Memory B cell (primary cell): Measurements from ENCODE around the gene RTEL1.

ENCODE experiments used
- ATAC-seq: fragments of 150-1000 bp; cut with Tn5 transposase; 2 replicates; pipeline ENCODE4 v1.10.0; 2021; ENCODE audit warnings: low read depth, mild to moderate bottlenecking, moderate library complexity
- DNase-seq, 2 donors: peaks; one replicate each; pipeline ENCODE4 v3.0.0; 2022; ENCODE audit warnings: low spot score in 2 of 2
- H3K27ac Mint-ChIP-seq: one replicate; pipeline ENCODE4 v1.8.0; 2022; ENCODE audit warnings: mild to moderate bottlenecking, moderate library complexity, mixed read lengths
- H3K27me3 Mint-ChIP-seq: one replicate; pipeline ENCODE4 v1.8.0; 2022; ENCODE audit warnings: mixed read lengths
- H3K36me3 Mint-ChIP-seq: one replicate; pipeline ENCODE4 v1.8.0; 2022; ENCODE audit warnings: mild to moderate bottlenecking, mixed read lengths
- H3K4me1 Mint-ChIP-seq: one replicate; pipeline ENCODE4 v1.8.0; 2022; ENCODE audit warnings: mixed read lengths
- H3K4me3 Mint-ChIP-seq: one replicate; pipeline ENCODE4 v1.8.0; 2022; ENCODE audit warnings: mild to moderate bottlenecking, moderate library complexity, mixed read lengths
- H3K9me3 Mint-ChIP-seq: one replicate; pipeline ENCODE4 v1.8.0; 2022; ENCODE audit warnings: mixed read lengths

Gene RTEL1

GRCh38 chr20:63689046-63690002, 31.2 kb downstream of the RTEL1 start:
- Mint-ChIP-seq H3K4me3 (no peak overlapping the region), H3K9me3 (no peaks in the 10 kb centered on the region), H3K4me1 (peaks cover 7% of the 10 kb centered on the region), H3K36me3 (peaks cover 3% of the 10 kb centered on the region), H3K27me3 (no peaks in the 10 kb centered on the region), H3K27ac (no peak overlapping the region)
- ATAC-seq (no peak), DNase-seq (no peak)

- Mint-ChIP-seq H3K4me3 (no peak overlapping the region), H3K4me1 (peaks cover 7% of the 10 kb centered on the region), H3K27ac (no peak overlapping the region), H3K9me3 (no peaks in the 10 kb centered on the region), H3K36me3 (peaks cover 3% of the 10 kb centered on the region), H3K27me3 (no peaks in the 10 kb centered on the region)
- ATAC-seq (no peak), DNase-seq (no peak)
Observed at GRCh38 chr20:63690003-63690897, 32.1 kb downstream of the RTEL1 start.

- peaks cover 8% of the 10 kb centered on the region for H3K4me1 Mint-ChIP-seq
- peak; percentile 47 for ATAC-seq
- H3K36me3 Mint-ChIP-seq = peaks cover 3% of the 10 kb centered on the region
- no peaks in the 10 kb centered on the region for H3K27me3 Mint-ChIP-seq
- H3K4me3 Mint-ChIP-seq = no peak overlapping the region
- no peaks in the 10 kb centered on the region for H3K9me3 Mint-ChIP-seq
- peak overlapping the region; percentile 77 for H3K27ac Mint-ChIP-seq
- DNase-seq = no peak
Observed at GRCh38 chr20:63690898-63691710, 33.0 kb downstream of the RTEL1 start.

GRCh38 chr20:63691711-63692435, 33.8 kb downstream of the RTEL1 start:
- H3K27ac Mint-ChIP-seq = peak overlapping the region; percentile 77
- no peak for ATAC-seq

GRCh38 chr20:63692436-63693082, 34.4 kb downstream of the RTEL1 start:
- no peak for DNase-seq

More at GRCh38 chr20:63691711-63692435, 33.8 kb downstream of the RTEL1 start:
- H3K9me3 Mint-ChIP-seq = no peaks in the 10 kb centered on the region
- peaks cover 12% of the 10 kb centered on the region for H3K4me1 Mint-ChIP-seq
- H3K27me3 Mint-ChIP-seq = no peaks in the 10 kb centered on the region
- no peak for DNase-seq
- H3K4me3 Mint-ChIP-seq = no peak overlapping the region
- H3K36me3 Mint-ChIP-seq = peaks cover 3% of the 10 kb centered on the region

GRCh38 chr20:63693083-63693732, 35.1 kb downstream of the RTEL1 start:
- ATAC-seq (no peak), DNase-seq (no peak)
- H3K27me3 Mint-ChIP-seq = no peaks in the 10 kb centered on the region
- no peak overlapping the region for H3K4me3 Mint-ChIP-seq
- H3K27ac Mint-ChIP-seq = peak overlapping the region; percentile 58
- peaks cover 3% of the 10 kb centered on the region for H3K36me3 Mint-ChIP-seq
- H3K4me1 Mint-ChIP-seq = peaks cover 17% of the 10 kb centered on the region
- H3K9me3 Mint-ChIP-seq = no peaks in the 10 kb centered on the region

More at GRCh38 chr20:63692436-63693082, 34.4 kb downstream of the RTEL1 start:
- H3K4me1 Mint-ChIP-seq = peaks cover 17% of the 10 kb centered on the region
- H3K27me3 Mint-ChIP-seq = no peaks in the 10 kb centered on the region
- H3K27ac Mint-ChIP-seq = no peak overlapping the region
- H3K36me3 Mint-ChIP-seq = peaks cover 3% of the 10 kb centered on the region
- H3K9me3 Mint-ChIP-seq = no peaks in the 10 kb centered on the region
- no peak overlapping the region for H3K4me3 Mint-ChIP-seq
- ATAC-seq = no peak

- H3K27ac Mint-ChIP-seq = peak overlapping the region; percentile 58
- no peak for DNase-seq
- H3K4me3 Mint-ChIP-seq = no peak overlapping the region
- H3K4me1 Mint-ChIP-seq = peaks cover 17% of the 10 kb centered on the region
- H3K9me3 Mint-ChIP-seq = no peaks in the 10 kb centered on the region
- peaks cover 3% of the 10 kb centered on the region for H3K36me3 Mint-ChIP-seq
- ATAC-seq = no peak
- H3K27me3 Mint-ChIP-seq = no peaks in the 10 kb centered on the region
Observed at GRCh38 chr20:63693733-63694583, 35.8 kb downstream of the RTEL1 start.

- ATAC-seq (no peak), DNase-seq (no peak)
- Mint-ChIP-seq H3K4me1 (peaks cover 21% of the 10 kb centered on the region), H3K36me3 (peaks cover 3% of the 10 kb centered on the region), H3K27me3 (no peaks in the 10 kb centered on the region), H3K9me3 (no peaks in the 10 kb centered on the region), H3K27ac (no peak overlapping the region), H3K4me3 (no peak overlapping the region)
Observed at GRCh38 chr20:63694584-63695423, 36.7 kb downstream of the RTEL1 start.

- Mint-ChIP-seq H3K4me3 (no peak overlapping the region), H3K27ac (peak overlapping the region; percentile 50), H3K36me3 (peaks cover 3% of the 10 kb centered on the region), H3K27me3 (no peaks in the 10 kb centered on the region), H3K9me3 (no peaks in the 10 kb centered on the region), H3K4me1 (peaks cover 21% of the 10 kb centered on the region)
- DNase-seq (no peak), ATAC-seq (no peak)
Observed at GRCh38 chr20:63695424-63696305, 37.6 kb downstream of the RTEL1 start.

- Mint-ChIP-seq H3K4me3 (no peak overlapping the region), H3K27me3 (no peaks in the 10 kb centered on the region), H3K4me1 (peaks cover 19% of the 10 kb centered on the region), H3K9me3 (no peaks in the 10 kb centered on the region), H3K36me3 (peaks cover 3% of the 10 kb centered on the region), H3K27ac (peak overlapping the region; percentile 50)
- DNase-seq (no peak), ATAC-seq (peak; percentile 81)
Observed at GRCh38 chr20:63696306-63696627, 38.2 kb downstream of the RTEL1 start.
